Activated CD4-positive, alpha-beta T cell treated with anti-CD3 and anti-CD28 coated beads, Interleukin-2, amount 50 U/mL, for 1 hour (primary cell): ENCODE results near the gene CHST15.
"Not testable (repeated sequence)": the region's sequence is repeated elsewhere in the genome, so short reads cannot be mapped to it uniquely, and the experiment has no call there.

Experiments used
- DNase-seq: peaks from one replicate; pipeline ENCODE4 v3.0.0-alpha.2; 2020

The CHST15 gene

GRCh38 chr10:124097883-124098282, 4.5 kb upstream of the CHST15 start:
- no peak for DNase-seq

GRCh38 chr10:124096494-124096893, 3.1 kb upstream of the CHST15 start:
- no peak for DNase-seq

DNA sequence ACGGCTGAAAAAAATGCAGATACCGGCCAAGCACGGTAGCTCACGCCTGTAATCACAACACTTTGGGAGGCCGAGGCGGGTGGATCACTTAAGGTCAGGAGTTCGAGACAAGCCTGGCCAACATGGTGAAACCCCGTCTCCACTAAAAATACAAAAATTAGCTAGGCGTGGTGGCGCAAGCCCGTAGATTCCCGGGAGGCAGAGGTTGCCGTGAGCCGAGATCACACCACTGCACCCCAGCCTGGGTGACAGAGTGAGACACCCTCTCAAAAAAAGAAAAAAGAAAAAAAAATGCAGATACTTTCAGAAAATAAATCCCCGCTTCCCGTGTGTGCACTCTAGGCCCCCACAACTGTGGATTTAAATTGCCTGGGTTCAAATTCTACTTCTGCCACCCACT, 2.4 kb upstream of the CHST15 start:
- not testable (repeated sequence) for DNase-seq

- no peak for DNase-seq
Measured at GRCh38 chr10:124095096-124095495, 1.7 kb upstream of the CHST15 start.

DNA sequence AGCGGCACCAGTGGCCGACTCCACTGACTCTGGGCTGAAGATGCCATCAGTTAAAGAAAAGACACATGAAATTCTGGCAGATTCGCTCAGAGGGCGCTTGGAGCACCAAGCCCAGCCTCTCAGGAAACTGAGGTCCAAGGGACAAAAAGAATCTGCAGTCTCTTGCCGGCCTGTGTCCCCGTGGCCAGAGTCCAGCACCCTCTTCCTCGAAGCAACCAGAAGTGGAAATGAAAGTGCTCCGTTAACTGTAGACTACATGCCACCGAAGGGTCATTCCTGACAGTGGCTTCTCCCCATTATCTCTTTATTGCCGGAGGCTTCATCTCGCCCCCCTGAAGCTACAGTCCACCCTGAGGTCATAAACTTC, 1.0 kb upstream of the CHST15 start:
- DNase-seq = no peak

- not testable (repeated sequence) for DNase-seq
Measured at GRCh38 chr10:124093774-124094418, 498 bp upstream of the CHST15 start.

DNA sequence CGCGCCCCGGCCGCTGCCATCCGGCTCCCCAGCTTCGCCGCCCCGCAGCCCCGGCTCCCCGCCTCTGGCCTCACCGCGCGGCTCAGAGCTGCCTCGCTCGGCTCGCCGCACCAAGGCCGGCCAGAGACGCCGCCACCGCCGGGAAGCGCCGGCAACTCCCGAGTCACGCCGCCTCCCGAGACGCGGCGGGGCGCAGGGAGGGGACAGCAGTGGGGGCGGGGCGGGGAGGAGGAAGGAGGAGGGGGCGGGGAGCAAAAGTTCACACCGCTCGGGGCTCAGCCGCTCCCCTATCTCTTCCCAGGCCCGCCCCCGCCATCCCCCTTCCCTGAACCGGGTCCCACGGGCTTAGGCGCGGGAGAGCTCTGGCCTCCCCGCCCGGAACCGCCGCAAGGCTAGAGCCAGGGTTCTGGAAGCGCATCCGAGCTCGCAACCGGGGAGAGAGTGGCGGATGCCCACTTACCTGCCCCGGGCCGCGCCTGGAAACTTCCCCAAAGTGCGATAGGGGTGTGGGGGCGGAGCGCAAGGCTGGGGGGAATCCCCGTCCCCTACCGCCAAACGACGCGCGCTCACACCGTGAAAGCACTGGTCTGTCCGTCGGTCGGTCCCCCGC, 1.0 kb downstream of the CHST15 start:
- DNase-seq = no peak

- no peak for DNase-seq
Measured at GRCh38 chr10:124091646-124092249, 1.6 kb downstream of the CHST15 start.

- DNase-seq = no peak
Measured at GRCh38 chr10:124090601-124091209, 2.7 kb downstream of the CHST15 start.

DNA sequence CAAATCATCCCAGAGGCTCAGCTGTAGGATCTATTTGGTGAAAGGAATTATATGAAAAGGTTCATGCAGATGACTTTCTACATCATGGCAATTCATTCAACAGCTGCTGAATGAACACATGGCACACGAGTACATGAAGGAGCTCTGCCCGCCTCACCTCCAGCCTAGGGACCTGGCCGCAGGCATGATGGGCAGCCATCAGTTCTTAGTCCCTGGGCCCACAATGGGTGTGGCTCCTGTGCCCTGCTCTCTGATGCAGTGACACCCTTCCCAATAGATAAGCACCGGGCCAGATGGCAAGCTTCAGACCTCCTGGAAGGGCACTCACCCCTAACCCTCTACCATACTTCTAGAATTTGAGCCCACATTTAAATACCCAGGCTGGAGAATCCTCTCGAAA, 3.5 kb downstream of the CHST15 start:
- DNase-seq = no peak

DNA sequence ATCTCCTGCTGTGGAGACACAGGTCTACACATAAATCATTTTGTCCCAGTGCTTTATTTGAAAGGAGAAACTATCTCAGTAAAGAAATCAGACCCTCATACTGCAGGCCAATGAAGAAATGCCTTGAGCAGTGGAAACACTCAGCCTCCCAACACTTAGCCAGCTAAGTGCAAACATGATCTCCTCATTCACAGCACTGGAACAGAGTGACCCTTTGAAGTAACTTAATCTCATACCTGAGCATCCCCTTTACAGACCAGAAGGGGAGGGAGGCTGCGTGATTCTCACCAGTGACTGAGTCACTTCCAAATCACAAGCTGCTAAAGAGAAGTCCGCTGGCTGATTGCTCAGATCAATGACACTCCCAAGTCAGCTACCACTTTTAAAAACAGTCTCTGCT, 4.5 kb downstream of the CHST15 start:
- DNase-seq = no peak

GRCh38 chr10:124087672-124088634, 5.4 kb downstream of the CHST15 start:
- no peak for DNase-seq

- DNase-seq = no peak
Measured at GRCh38 chr10:124086787-124087671, 6.4 kb downstream of the CHST15 start.

DNA sequence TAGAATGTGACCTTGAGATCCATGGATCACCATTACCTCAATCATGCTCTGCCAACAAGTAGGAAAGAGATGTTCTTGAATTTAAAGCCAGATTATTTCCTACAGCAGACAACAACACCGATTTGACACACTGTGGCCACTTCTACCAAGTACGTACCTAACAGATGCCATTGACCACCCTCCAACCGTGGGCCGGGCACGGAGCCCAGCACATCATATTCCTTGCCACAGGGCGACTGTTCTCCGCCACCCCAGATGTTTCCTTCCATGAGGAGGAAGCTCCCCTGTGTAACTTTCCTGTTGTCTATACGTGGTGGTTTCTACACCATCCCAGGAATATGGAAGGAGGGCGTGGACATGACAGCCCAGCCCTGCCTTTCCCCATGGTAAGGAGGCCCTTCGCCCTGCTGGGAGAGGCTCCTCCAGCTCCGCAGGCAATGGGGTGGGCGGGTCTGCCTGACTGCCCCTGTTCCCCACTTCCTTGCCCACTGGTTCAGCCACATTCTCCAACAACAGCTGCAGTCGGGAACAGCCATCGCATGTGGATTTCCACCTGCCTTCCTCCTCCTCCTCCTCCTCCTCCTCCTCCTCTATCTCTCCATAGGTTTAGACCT, 7.2 kb downstream of the CHST15 start:
- no peak for DNase-seq

GRCh38 chr10:124085680-124086079, 7.7 kb downstream of the CHST15 start:
- DNase-seq = no peak

GRCh38 chr10:124084708-124085107, 8.7 kb downstream of the CHST15 start:
- DNase-seq = no peak

DNA sequence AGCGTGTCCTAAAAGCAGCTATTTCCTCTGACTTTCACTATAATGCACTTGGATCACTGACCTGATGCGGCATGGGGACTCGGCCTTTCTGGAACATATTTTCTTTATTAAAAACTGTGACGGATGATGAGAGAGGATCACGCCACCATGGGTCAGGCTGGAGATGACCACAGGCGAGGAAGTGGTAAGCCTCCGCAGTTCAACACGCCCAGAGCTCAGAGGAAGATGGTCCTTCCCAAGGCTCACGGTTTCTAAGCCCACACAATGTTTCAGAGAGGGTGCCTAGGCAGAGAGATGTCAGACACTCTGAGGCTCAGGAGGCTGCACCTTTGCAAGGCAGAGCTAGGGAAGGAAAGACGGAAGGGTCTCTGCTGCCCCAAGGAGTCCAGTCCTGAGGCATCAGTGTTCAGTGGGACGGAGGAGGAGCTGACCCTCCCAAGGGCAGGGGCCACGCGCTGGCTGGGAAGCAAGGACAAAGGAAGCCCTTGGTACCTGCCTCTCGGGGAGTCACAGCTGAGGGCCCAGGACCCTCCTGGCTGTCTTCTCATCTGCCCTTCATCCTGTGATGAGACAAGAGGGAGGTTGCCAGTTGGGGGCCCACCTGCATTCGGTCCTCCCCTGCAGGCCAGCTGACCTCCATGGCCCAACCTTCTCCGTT, 9.5 kb downstream of the CHST15 start:
- DNase-seq = no peak

GRCh38 chr10:124083047-124083739, 10.2 kb downstream of the CHST15 start:
- no peak for DNase-seq

DNA sequence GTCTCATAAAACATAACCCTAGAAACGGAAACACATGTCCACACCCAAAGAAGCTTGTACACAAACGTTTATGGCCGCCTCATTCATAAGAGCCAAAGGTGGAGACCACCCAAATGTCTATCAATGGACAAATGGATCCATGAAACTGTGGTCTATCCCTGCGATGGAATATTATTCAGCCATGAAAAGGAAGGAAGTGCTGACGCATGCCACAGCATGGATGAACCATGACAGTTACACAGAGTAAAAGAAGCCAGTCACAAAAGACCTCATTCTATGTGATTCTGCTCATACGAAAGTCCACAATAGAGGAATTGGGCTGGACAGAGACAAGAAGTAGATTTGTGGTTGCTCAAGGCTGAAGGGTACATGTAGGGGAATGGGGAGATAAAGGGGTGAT, 10.8 kb downstream of the CHST15 start:
- DNase-seq = no peak

GRCh38 chr10:124081547-124082140, 11.8 kb downstream of the CHST15 start:
- no peak for DNase-seq
